Cardiac muscle cell (in vitro differentiated cells and primary cell): ENCODE measurements around the gene ALDOA. TPM values are rescaled to one million over a fixed set of nuclear protein-coding genes. Genes with fewer than 3 reads are reported as not detected.
"Not testable (repeated sequence)": the region's sequence is repeated elsewhere in the genome, so short reads cannot be mapped to it uniquely, and the experiment has no call there.

ENCODE experiments used
- DNase-seq, 2 donors: peaks; one replicate each; pipeline versions ENCODE4 v3.0.0 to v3.0.0-alpha.2; 2010 to 2017; ENCODE audit warnings: low read depth in 1 of 2, low spot score in 1 of 2
- H3K27ac ChIP-seq: fragments of 200-600 bp; sonication (generic); 2 replicates; pipeline ENCODE4 v1.5.1; 2016
- H3K27me3 ChIP-seq: fragments of 200-600 bp; sonication (generic); 2 replicates; pipeline ENCODE4 v1.6.0; 2016; ENCODE audit warnings: control low read depth
- H3K36me3 ChIP-seq: fragments of 200-600 bp; sonication (generic); 2 replicates; pipeline ENCODE4 v1.5.1; 2016; ENCODE audit warnings: control low read depth
- H3K4me1 ChIP-seq: fragments of 200-600 bp; sonication (generic); 2 replicates; pipeline ENCODE4 v1.8.1; 2017; ENCODE audit warnings: low read depth, mild to moderate bottlenecking, mixed run types
- H3K4me3 ChIP-seq: fragments of 200-600 bp; sonication (generic); 2 replicates; pipeline ENCODE4 v1.5.1; 2016; ENCODE audit warnings: mild to moderate bottlenecking
- H3K9me3 ChIP-seq: fragments of 200-600 bp; sonication (generic); 2 replicates; pipeline ENCODE4 v1.5.1; 2017; ENCODE audit warnings: low read depth, mild to moderate bottlenecking, control low read depth
- CTCF ChIP-seq: IDR thresholded peaks from 2 replicates; pipeline ENCODE4 v1.5.1; 2012; ENCODE audit warnings: low read depth, mild to moderate bottlenecking, low read length
- polyA plus RNA-seq: library from polyadenylated mRNA; unstranded; fragments of >200 nt; fragmentation: Nextera tagmentation; extraction: Ambion mirVana; gene quantifications from 2 replicates; pipeline ENCODE4 v1.2.1, GENCODE V29; 2016
- total RNA-seq: library from RNA; depleted of rRNA; stranded (reverse); fragments of >200 nt; gene quantifications from 2 replicates; pipeline ENCODE4 v1.2.3, GENCODE V29; 2016

ALDOA gene
- total and polyA plus RNA-seq, 2 experiments from 2014 or later: 3,852 to 6,816 TPM

GRCh38 chr16:30032083-30032819 is 33.3 kb upstream of the ALDOA start:
- DNase-seq: peak; percentile 71 to 78
- Histone ChIP-seq H3K4me1 (no peaks in the 10 kb centered on the region), H3K27ac (no peak overlapping the region), H3K9me3 (no peaks in the 10 kb centered on the region), H3K4me3 (no peak overlapping the region), H3K36me3 (no peaks in the 10 kb centered on the region), H3K27me3 (peaks cover 52% of the 10 kb centered on the region)
- peak; percentile 88 for TF ChIP-seq CTCF

DNA sequence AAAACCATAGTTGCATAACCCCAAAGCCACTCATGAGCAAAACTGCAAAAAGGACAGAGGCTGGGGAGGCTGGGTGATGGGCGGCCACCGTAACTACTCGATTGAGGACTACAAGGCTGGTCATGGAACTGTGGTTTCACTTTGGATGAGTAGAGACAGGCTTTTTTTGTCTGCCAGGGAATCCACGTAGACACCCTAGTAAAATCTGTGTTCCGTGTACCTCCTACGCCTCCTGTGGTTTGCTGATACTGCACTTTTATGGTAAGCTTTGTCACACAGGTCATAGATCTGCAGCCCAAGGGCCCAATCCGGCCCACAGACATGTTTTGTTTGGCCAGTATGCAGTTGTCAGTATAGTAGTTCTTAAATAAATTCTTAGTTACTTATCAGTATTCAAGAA is 32.3 kb upstream of the ALDOA start:
- Histone ChIP-seq H3K36me3 (no peaks in the 10 kb centered on the region), H3K27ac (no peak overlapping the region), H3K9me3 (no peaks in the 10 kb centered on the region), H3K4me1 (no peaks in the 10 kb centered on the region), H3K27me3 (peaks cover 52% of the 10 kb centered on the region), H3K4me3 (no peak overlapping the region)
- DNase-seq: no peak
- TF ChIP-seq CTCF: no peak

GRCh38 chr16:30040221-30040620 is 25.3 kb upstream of the ALDOA start:
- Histone ChIP-seq H3K9me3 (no peaks in the 10 kb centered on the region), H3K4me3 (no peak overlapping the region), H3K4me1 (no peaks in the 10 kb centered on the region), H3K36me3 (no peaks in the 10 kb centered on the region), H3K27me3 (peaks cover 25% of the 10 kb centered on the region), H3K27ac (no peak overlapping the region)
- no peak for DNase-seq
- no peak for TF ChIP-seq CTCF

DNA sequence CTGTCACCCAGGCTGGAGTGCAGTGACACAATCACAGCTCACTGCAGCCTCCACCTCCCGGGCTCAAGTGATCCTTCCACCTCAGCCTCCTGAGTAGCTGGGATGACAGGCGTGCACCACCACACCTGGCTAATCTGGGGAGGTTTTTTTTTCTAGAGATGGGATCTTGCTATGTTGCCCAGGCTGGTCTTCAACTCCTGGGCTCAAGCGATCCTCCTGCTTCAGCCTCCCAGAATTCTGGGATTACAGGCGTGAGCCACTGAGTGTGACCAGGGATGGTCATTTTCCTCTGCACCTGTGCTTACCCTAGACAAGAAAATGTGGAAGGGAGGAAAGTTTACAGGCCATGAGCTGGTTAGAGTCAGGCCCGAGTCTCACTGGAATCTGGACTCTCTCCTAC is 24.9 kb upstream of the ALDOA start:
- H3K9me3 ChIP-seq, DNase-seq, H3K4me3 ChIP-seq, H3K36me3 ChIP-seq, H3K4me1 ChIP-seq, H3K27ac ChIP-seq: not testable (repeated sequence)
- H3K27me3 ChIP-seq: peaks cover 22% of the 10 kb centered on the region

- Histone ChIP-seq H3K4me1 (no peaks in the 10 kb centered on the region), H3K36me3 (no peaks in the 10 kb centered on the region), H3K27ac (no peak overlapping the region), H3K4me3 (no peak overlapping the region), H3K9me3 (no peaks in the 10 kb centered on the region), H3K27me3 (peaks cover 12% of the 10 kb centered on the region)
- DNase-seq: peak; percentile 39 to 69
- TF ChIP-seq CTCF: peak; percentile 37
These were observed 23.7 kb upstream of the ALDOA start for GRCh38 chr16:30041841-30042240.

DNA sequence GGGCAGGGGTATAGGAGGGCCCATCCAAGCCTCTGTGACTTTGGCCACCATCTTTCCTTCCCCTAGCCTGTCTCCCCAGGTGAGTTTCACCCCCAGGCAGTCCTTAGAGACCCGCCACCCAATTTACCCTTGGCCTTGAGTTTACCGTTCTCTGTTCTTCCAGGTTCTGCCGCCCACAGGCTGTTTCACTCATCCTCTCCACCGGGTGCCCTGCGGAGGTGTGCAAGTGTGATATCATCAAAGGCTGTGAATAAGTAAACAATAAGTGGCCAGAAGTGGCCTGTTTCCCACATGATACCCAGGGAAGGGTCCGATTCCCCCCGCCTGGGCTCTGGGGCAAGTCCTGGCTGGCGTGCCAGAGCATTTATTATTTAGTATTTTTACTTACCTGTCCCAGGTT is 19.4 kb upstream of the ALDOA start:
- Histone ChIP-seq H3K27me3 (no peaks in the 10 kb centered on the region), H3K4me1 (no peaks in the 10 kb centered on the region), H3K9me3 (no peaks in the 10 kb centered on the region), H3K27ac (no peak overlapping the region), H3K4me3 (no peak overlapping the region), H3K36me3 (no peaks in the 10 kb centered on the region)
- DNase-seq: no peak
- TF ChIP-seq CTCF: no peak
